Esophagus squamous epithelium (tissue), 5 donors: ENCODE results near the gene TTC27. TPM values are rescaled to one million over a fixed set of nuclear protein-coding genes. Genes with fewer than 3 reads are reported as not detected.

Experiments
- DNase-seq: peaks from one replicate; lab custom pipeline; 2025; lab: John Stamatoyannopoulos, UW
- H3K27ac ChIP-seq, 4 donors: fragments of 200-600 bp; sonication (generic); one replicate each; pipeline ENCODE4 v1.5.1; 2016 to 2019; ENCODE audit warnings: mild to moderate bottlenecking in 1 of 4
- H3K27me3 ChIP-seq, 4 donors: fragments of 200-600 bp; sonication (generic); 1 replicate in 3 of 4; 2 replicates in 1 of 4; pipeline versions ENCODE4 v1.5.1 to v1.6.0; 2017 to 2021; ENCODE audit warnings: antibody characterized with exemption in 1 of 4
- H3K36me3 ChIP-seq, 3 donors: fragments of 200-600 bp; sonication (generic); one replicate each; pipeline ENCODE4 v1.5.1; 2016 to 2019
- H3K4me1 ChIP-seq, 3 donors: fragments of 200-600 bp; sonication (generic); one replicate each; pipeline ENCODE4 v1.5.1; 2017 to 2019
- H3K4me3 ChIP-seq, 4 donors: fragments of 200-600 bp; sonication (generic); 1 replicate in 3 of 4; 2 replicates in 1 of 4; pipeline ENCODE4 v1.5.1; 2016 to 2019; ENCODE audit warnings: mild to moderate bottlenecking in 2 of 4, moderate library complexity in 1 of 4
- H3K9me3 ChIP-seq, 3 donors: fragments of 200-600 bp; sonication (generic); one replicate each; pipeline ENCODE4 v1.5.1; 2016 to 2019
- CTCF ChIP-seq, 6 experiments: fragments of 450-650 bp in 4 of 6; fragments of 200-600 bp in 2 of 6; sonication (generic) in 2 of 6; IDR thresholded peaks; one replicate each; pipeline ENCODE4 v1.5.1; 2016 to 2019; ENCODE audit warnings: antibody characterized with exemption in 6 of 6, mild to moderate bottlenecking in 4 of 6, moderate library complexity in 4 of 6
- POLR2A ChIP-seq, 4 donors: fragments of 450-650 bp; IDR thresholded peaks; one replicate each; pipeline ENCODE4 v1.6.1; 2017; ENCODE audit warnings: antibody characterized with exemption in 4 of 4, mild to moderate bottlenecking in 4 of 4, moderate library complexity in 3 of 4
- WGBS, 2 donors: methylation state at CpG; one replicate each; pipeline ENCODE4 v1.1.5; 2018; 5-methylcytosine and 5-hydroxymethylcytosine counted together
- intact Hi-C: fragments of 100-400 bp; cut with DNase I; formaldehyde crosslinking; loops from one replicate; pipeline ENCODE4 v1.15.0; 2022
- total RNA-seq, 4 donors: library from RNA; depleted of rRNA; stranded (reverse); fragments of >200 nt; gene quantifications; one replicate each; pipeline ENCODE4 v1.1.0, GENCODE V29; 2016
- donor health status: DM: yes; HTN: yes; CAD: no.

TTC27 gene
- total RNA-seq, 4 donors from 2014 or later, result 9.2 to 18.4 (median 16.6) TPM

- no peak overlapping the region for H3K27ac ChIP-seq
- no peaks in the 10 kb centered on the region for H3K27me3 ChIP-seq
- 88 to 92% methylated on average over 1 of the region's 1 CpG for WGBS, 2 donors
- intact Hi-C loops, result no loop called here
- H3K4me3 ChIP-seq, result no peak overlapping the region
- peaks cover 0 to 11% (median 0%) of the 10 kb centered on the region in 3 donors for H3K4me1 ChIP-seq
- DNase-seq, result no peak
- no peaks in the 10 kb centered on the region for H3K9me3 ChIP-seq
- peaks cover 0 to 35% (median 0%) of the 10 kb centered on the region in 3 donors for H3K36me3 ChIP-seq
- TF ChIP-seq POLR2A (IDR thresholded peaks at IDR 0.05) (no peak), CTCF (IDR thresholded peaks at IDR 0.05) (no peak)
Measured at GRCh38 chr2:32820701-32821100, 192.9 kb downstream of the TTC27 start.

GRCh38 chr2:32824070-32824809 lies 196.4 kb downstream of the TTC27 start:
- Histone ChIP-seq H3K27ac (no peak overlapping the region), H3K4me3 (no peak overlapping the region), H3K9me3 (peaks cover 0 to 6% (median 0%) of the 10 kb centered on the region in 3 donors), H3K36me3 (peaks cover 0 to 15% (median 0%) of the 10 kb centered on the region in 3 donors), H3K27me3 (no peaks in the 10 kb centered on the region), H3K4me1 (peaks cover 0 to 11% (median 0%) of the 10 kb centered on the region in 3 donors)
- whole genome bisulfite sequencing, 2 donors, result 85 to 87% methylated on average over 3 of the region's 3 CpGs
- TF ChIP-seq CTCF (IDR thresholded peaks at IDR 0.05) (no peak), POLR2A (IDR thresholded peaks at IDR 0.05) (no peak)
- intact Hi-C loops, result no loop called here
- no peak for DNase-seq

GRCh38 chr2:32825291-32825712 lies 197.5 kb downstream of the TTC27 start:
- H3K4me1 ChIP-seq, result peaks cover 0 to 11% (median 0%) of the 10 kb centered on the region in 3 donors
- intact Hi-C loops, result no loop called here
- no peak for DNase-seq
- no peak overlapping the region for H3K27ac ChIP-seq
- peaks cover 0 to 5% (median 0%) of the 10 kb centered on the region in 3 donors for H3K36me3 ChIP-seq
- peaks cover 0 to 11% (median 0%) of the 10 kb centered on the region in 3 donors for H3K9me3 ChIP-seq
- H3K27me3 ChIP-seq, result no peaks in the 10 kb centered on the region
- WGBS, 2 donors, result 53 to 55% methylated on average over 5 to 6 of the region's 6 CpGs
- TF ChIP-seq POLR2A (IDR thresholded peaks at IDR 0.05), result no peak
- TF ChIP-seq CTCF (IDR thresholded peaks at IDR 0.05), result no peak
- H3K4me3 ChIP-seq, result no peak overlapping the region

- Histone ChIP-seq H3K27ac (no peak overlapping the region), H3K36me3 (no peaks in the 10 kb centered on the region), H3K4me1 (peaks cover 0 to 1% (median 0%) of the 10 kb centered on the region in 3 donors), H3K27me3 (no peaks in the 10 kb centered on the region), H3K9me3 (peaks cover 0 to 11% (median 0%) of the 10 kb centered on the region in 3 donors), H3K4me3 (no peak overlapping the region)
- 90 to 100% methylated on average over 1 of the region's 1 CpG for WGBS, 2 donors
- no peak for DNase-seq
- TF ChIP-seq CTCF (IDR thresholded peaks at IDR 0.05) (no peak), POLR2A (IDR thresholded peaks at IDR 0.05) (no peak)
- intact Hi-C loops, result no loop called here
Measured at GRCh38 chr2:32830196-32830595, 202.3 kb downstream of the TTC27 start.

GRCh38 chr2:32832821-32833220 lies 205.0 kb downstream of the TTC27 start:
- DNase-seq, result no peak
- WGBS, 2 donors, result 51 to 67% methylated on average over 2 of the region's 2 CpGs
- no peaks in the 10 kb centered on the region for H3K4me1 ChIP-seq
- no peaks in the 10 kb centered on the region for H3K27me3 ChIP-seq
- peaks cover 0 to 11% (median 0%) of the 10 kb centered on the region in 3 donors for H3K9me3 ChIP-seq
- intact Hi-C loops, result no loop called here
- no peak for TF ChIP-seq CTCF (IDR thresholded peaks at IDR 0.05)
- no peak for TF ChIP-seq POLR2A (IDR thresholded peaks at IDR 0.05)
- no peaks in the 10 kb centered on the region for H3K36me3 ChIP-seq
- H3K4me3 ChIP-seq, result no peak overlapping the region
- no peak overlapping the region for H3K27ac ChIP-seq
